Gastrocnemius medialis (tissue), 4 donors: ENCODE data around the gene SMARCD1.

ENCODE experiments used
- POLR2A ChIP-seq, 2 donors: fragments of 450-650 bp; IDR thresholded peaks; one replicate each; pipeline ENCODE4 v1.6.1; 2017; ENCODE audit warnings: antibody characterized with exemption in 2 of 2, mild to moderate bottlenecking in 2 of 2, moderate library complexity in 2 of 2
- TF ChIP-seq, protein P1 (sequence below), 5 experiments: fragments of 450-650 bp in 3 of 5; fragments of 200-600 bp in 2 of 5; sonication (generic) in 2 of 5; IDR thresholded peaks in 4 of 5; conservative IDR thresholded peaks in 1 of 5; 1 replicate in 4 of 5; 2 replicates in 1 of 5; pipeline ENCODE4 v1.5.1; 2016 to 2019; ENCODE audit warnings: antibody characterized with exemption in 5 of 5, mild to moderate bottlenecking in 3 of 5, moderate library complexity in 3 of 5

DNA sequence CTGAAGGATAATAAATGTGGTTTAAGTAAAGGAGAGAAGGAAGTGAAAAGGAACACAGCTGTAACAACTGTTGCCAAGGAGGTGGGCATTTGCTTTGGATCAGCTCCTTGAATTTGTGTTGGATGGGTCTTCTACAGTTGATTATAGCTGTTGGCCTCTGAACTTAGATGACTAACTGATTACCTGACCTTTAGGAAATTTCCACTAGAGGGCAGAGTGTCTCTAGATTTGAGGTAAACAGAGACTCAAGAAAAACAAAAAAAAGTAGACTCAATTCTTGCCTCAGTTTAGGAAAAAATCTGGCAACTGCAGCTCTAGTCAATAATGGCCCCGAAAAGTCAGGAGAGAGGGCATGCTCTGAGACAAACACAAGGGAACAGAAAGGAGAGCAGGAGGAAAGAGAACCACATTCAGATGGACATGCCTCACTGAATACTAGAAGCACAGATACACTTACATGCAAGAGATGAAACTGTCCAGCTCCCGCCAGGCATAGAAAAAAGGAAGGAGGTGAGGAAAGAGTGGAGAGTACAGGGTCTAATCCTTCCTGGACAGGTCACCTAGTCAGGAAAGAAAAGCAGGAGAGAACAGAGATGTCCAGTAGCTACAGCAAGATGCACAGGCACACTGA lies 47.5 kb downstream of the SMARCD1 start:
- TF ChIP-seq POLR2A (IDR thresholded peaks at IDR 0.05) = no peak
- TF ChIP-seq, protein P1, sequence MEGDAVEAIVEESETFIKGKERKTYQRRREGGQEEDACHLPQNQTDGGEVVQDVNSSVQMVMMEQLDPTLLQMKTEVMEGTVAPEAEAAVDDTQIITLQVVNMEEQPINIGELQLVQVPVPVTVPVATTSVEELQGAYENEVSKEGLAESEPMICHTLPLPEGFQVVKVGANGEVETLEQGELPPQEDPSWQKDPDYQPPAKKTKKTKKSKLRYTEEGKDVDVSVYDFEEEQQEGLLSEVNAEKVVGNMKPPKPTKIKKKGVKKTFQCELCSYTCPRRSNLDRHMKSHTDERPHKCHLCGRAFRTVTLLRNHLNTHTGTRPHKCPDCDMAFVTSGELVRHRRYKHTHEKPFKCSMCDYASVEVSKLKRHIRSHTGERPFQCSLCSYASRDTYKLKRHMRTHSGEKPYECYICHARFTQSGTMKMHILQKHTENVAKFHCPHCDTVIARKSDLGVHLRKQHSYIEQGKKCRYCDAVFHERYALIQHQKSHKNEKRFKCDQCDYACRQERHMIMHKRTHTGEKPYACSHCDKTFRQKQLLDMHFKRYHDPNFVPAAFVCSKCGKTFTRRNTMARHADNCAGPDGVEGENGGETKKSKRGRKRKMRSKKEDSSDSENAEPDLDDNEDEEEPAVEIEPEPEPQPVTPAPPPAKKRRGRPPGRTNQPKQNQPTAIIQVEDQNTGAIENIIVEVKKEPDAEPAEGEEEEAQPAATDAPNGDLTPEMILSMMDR (IDR thresholded peaks at IDR 0.05 in 4 of 5, conservative IDR thresholded peaks at IDR 0.05 in 1 of 5) = peak in 3 of 5 experiments; percentile 40 to 60 (median 41)
